Measurements from ENCODE around the gene IL1F10.

The IL1F10 gene

DNA sequence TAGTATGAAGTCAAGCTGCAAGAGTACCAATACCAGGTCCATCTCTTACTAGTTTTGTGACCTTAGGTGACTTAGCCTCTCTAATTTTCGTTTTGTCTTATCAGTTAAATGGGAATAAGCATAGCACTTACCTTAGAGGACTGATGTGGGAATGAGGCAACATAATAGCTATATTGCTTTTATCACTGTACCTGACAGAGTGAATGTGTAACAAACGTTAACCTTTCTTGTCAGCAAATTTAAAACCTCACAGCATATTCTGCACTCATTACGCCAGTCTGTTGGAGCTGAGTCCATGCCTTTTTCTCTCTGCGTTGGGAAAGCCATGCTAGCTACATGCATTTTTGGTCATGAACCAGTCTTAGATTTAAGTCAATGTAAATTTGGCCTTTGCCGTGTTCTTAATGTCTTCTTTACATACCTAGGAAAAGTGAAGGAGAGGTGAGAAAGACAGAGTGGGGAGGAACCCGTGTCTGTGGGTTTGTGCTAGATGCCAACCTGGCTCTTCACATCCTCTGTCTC lies 15.3 kb upstream of the IL1F10 start, which contains the start of gene IL36B:
TSS of gene IL36B (minus strand) at position 472 of the 522 bp plus-strand sequence.
- Histone ChIP-seq H3K27ac (ENCODE audit: low read length) (no peak within 1 kb of the TSS), H3K4me2 (ENCODE audit: low read length) (no peak within 1 kb of the TSS), H3K27me3 (ENCODE audit: low read depth, low read length) (0 out of 2 replicates have a peak, but pooled peaks cover 8% of the 10 kb centered on the region), H3K4me3 (ENCODE audit: low read length) (no peak within 1 kb of the TSS), H3K9me3 (ENCODE audit: insufficient read depth, low read length) (no peaks in the 10 kb centered on the region), H3K4me1 (ENCODE audit: low read length) (no peaks in the 10 kb centered on the region), H3K79me2 (ENCODE audit: low read length) (no peaks in the 10 kb centered on the region), H3K36me3 (replicated peaks; ENCODE audit: low read depth, low read length) (no peaks in the 10 kb centered on the region), H3K9ac (ENCODE audit: low read length) (no peak within 1 kb of the TSS), H4K20me1 (ENCODE audit: insufficient read depth, low read length) (no peaks in the 10 kb centered on the region), H2AFZ (ENCODE audit: low read depth, low read length) (no peak within 1 kb of the TSS)
- TF ChIP-seq, protein P1, sequence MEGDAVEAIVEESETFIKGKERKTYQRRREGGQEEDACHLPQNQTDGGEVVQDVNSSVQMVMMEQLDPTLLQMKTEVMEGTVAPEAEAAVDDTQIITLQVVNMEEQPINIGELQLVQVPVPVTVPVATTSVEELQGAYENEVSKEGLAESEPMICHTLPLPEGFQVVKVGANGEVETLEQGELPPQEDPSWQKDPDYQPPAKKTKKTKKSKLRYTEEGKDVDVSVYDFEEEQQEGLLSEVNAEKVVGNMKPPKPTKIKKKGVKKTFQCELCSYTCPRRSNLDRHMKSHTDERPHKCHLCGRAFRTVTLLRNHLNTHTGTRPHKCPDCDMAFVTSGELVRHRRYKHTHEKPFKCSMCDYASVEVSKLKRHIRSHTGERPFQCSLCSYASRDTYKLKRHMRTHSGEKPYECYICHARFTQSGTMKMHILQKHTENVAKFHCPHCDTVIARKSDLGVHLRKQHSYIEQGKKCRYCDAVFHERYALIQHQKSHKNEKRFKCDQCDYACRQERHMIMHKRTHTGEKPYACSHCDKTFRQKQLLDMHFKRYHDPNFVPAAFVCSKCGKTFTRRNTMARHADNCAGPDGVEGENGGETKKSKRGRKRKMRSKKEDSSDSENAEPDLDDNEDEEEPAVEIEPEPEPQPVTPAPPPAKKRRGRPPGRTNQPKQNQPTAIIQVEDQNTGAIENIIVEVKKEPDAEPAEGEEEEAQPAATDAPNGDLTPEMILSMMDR (IDR thresholded peaks at IDR 0.05; ENCODE audit: low read depth, low read length) = no peak
- no peak for TF ChIP-seq EZH2phosphoT487 (IDR thresholded peaks at IDR 0.05; ENCODE audit: low read depth)

DNA sequence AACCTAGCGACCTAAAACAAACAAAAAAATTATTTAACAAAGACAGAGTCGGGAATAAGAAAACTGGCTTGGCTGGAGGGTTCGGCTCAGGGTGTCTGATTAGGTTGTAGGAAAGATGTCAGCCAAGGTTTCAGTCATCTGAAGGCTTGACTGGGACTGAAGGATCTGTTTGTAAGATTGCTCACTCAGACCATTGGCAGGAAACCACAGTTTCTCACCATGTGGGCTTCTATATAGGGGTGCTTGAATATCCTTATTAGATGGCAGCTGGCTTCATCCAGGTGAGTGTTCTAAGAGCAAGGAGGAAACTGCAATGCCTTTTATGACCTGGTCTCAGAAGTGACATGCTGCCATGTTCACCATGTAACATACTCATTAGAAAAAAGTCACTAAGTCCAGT lies 14.1 kb upstream of the IL1F10 start:
- H3K9me3 ChIP-seq (ENCODE audit: insufficient read depth, low read length) = no peaks in the 10 kb centered on the region
- no peak overlapping the region for H3K9ac ChIP-seq (ENCODE audit: low read length)
- TF ChIP-seq, protein P1 (IDR thresholded peaks at IDR 0.05; ENCODE audit: low read depth, low read length) = no peak
- no peak for TF ChIP-seq EZH2phosphoT487 (IDR thresholded peaks at IDR 0.05; ENCODE audit: low read depth)
- H4K20me1 ChIP-seq (ENCODE audit: insufficient read depth, low read length) = no peaks in the 10 kb centered on the region
- H3K4me3 ChIP-seq (ENCODE audit: low read length) = no peak overlapping the region
- no peaks in the 10 kb centered on the region for H3K27me3 ChIP-seq (ENCODE audit: low read depth, low read length)
- H3K27ac ChIP-seq (ENCODE audit: low read length) = no peak overlapping the region
- no peak overlapping the region for H3K4me2 ChIP-seq (ENCODE audit: low read length)
- no peaks in the 10 kb centered on the region for H3K36me3 ChIP-seq (replicated peaks; ENCODE audit: low read depth, low read length)
- H3K79me2 ChIP-seq (ENCODE audit: low read length) = no peaks in the 10 kb centered on the region
- no peak overlapping the region for H2AFZ ChIP-seq (ENCODE audit: low read depth, low read length)
- no peaks in the 10 kb centered on the region for H3K4me1 ChIP-seq (ENCODE audit: low read length)

DNA sequence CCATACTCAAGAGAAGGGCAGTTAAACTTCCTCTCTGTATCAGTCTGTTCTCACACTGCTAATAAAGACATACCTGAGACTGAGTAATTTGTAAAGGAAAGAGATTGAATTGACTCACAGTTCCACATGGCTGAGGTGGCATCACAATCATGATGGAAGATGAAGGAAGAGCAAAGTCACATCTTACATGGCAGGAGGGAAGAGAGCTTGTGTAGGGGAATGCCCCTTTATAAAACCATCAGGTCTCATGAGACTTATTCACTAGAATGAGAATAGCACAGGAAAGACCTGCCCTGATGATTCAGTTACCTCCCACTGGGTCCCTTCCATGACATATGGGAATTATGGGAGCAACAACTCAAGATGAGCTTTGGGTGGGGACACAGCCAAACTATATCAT lies 13.7 kb upstream of the IL1F10 start:
- Histone ChIP-seq H3K4me1 (ENCODE audit: low read length) (no peaks in the 10 kb centered on the region), H3K4me2 (ENCODE audit: low read length) (no peak overlapping the region), H2AFZ (ENCODE audit: low read depth, low read length) (no peak overlapping the region), H4K20me1 (ENCODE audit: insufficient read depth, low read length) (no peaks in the 10 kb centered on the region), H3K79me2 (ENCODE audit: low read length) (no peaks in the 10 kb centered on the region), H3K9me3 (ENCODE audit: insufficient read depth, low read length) (no peaks in the 10 kb centered on the region), H3K4me3 (ENCODE audit: low read length) (no peak overlapping the region), H3K27me3 (ENCODE audit: low read depth, low read length) (no peaks in the 10 kb centered on the region), H3K27ac (ENCODE audit: low read length) (no peak overlapping the region), H3K36me3 (replicated peaks; ENCODE audit: low read depth, low read length) (no peaks in the 10 kb centered on the region), H3K9ac (ENCODE audit: low read length) (no peak overlapping the region)
- TF ChIP-seq, protein P1 (IDR thresholded peaks at IDR 0.05; ENCODE audit: low read depth, low read length) = no peak
- no peak for TF ChIP-seq EZH2phosphoT487 (IDR thresholded peaks at IDR 0.05; ENCODE audit: low read depth)

DNA sequence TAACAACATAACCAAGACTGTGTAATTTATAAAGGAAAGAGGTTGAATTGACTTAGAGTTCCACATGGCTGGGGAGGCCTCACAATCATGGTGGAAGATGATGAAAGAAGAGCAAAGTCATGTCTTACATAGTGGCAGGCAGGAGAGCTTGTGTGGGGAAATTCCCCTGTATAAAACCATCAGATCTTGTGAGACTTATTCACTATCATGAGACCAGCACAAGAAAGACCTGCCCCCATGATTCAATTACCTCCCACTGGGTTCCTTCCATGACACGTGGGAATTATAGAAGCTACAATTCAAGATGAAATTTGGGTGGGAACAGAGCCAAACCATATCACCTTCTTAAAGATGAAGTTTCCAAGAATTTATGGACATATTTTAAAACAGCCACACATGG lies 11.2 kb upstream of the IL1F10 start:
- Histone ChIP-seq H3K4me1 (ENCODE audit: low read length) (no peaks in the 10 kb centered on the region), H3K79me2 (ENCODE audit: low read length) (no peaks in the 10 kb centered on the region), H3K27me3 (ENCODE audit: low read depth, low read length) (no peaks in the 10 kb centered on the region), H3K9me3 (ENCODE audit: insufficient read depth, low read length) (no peaks in the 10 kb centered on the region), H2AFZ (ENCODE audit: low read depth, low read length) (no peak overlapping the region), H3K4me2 (ENCODE audit: low read length) (no peak overlapping the region), H3K27ac (ENCODE audit: low read length) (no peak overlapping the region), H4K20me1 (ENCODE audit: insufficient read depth, low read length) (no peaks in the 10 kb centered on the region), H3K9ac (ENCODE audit: low read length) (no peak overlapping the region), H3K4me3 (ENCODE audit: low read length) (no peak overlapping the region), H3K36me3 (replicated peaks; ENCODE audit: low read depth, low read length) (no peaks in the 10 kb centered on the region)
- TF ChIP-seq, protein P1 (IDR thresholded peaks at IDR 0.05; ENCODE audit: low read depth, low read length) = no peak
- no peak for TF ChIP-seq EZH2phosphoT487 (IDR thresholded peaks at IDR 0.05; ENCODE audit: low read depth)

Measured in OCI-LY3 (cell line).